CD4-positive, alpha-beta T cell treated with Interleukin-21 for 1 hour (primary cell): Measurements from ENCODE around the gene MRGPRX2.

Experiments
- DNase-seq: peaks from one replicate; pipeline ENCODE4 v3.0.0-alpha.2; 2020

MRGPRX2 gene

GRCh38 chr11:19060629-19061028 lies at the start of gene MRGPRX2:
Gene MRGPRX2, minus strand, starts transcription at chr11:19060717. Its CDS starts 4,315 bp downstream, at chr11:19056402.
- DNase-seq = peak; percentile 20

- no peak for DNase-seq
These were observed 49.8 kb upstream of the MRGPRX2 start for GRCh38 chr11:19110295-19110694.

GRCh38 chr11:19107125-19107524 lies 46.6 kb upstream of the MRGPRX2 start:
- DNase-seq = no peak

GRCh38 chr11:19105011-19105410 lies 44.5 kb upstream of the MRGPRX2 start:
- no peak for DNase-seq

GRCh38 chr11:19102521-19102900 lies 42.0 kb upstream of the MRGPRX2 start:
- no peak for DNase-seq

GRCh38 chr11:19101796-19102520 lies 41.4 kb upstream of the MRGPRX2 start:
- DNase-seq = no peak

- no peak for DNase-seq
These were observed 40.4 kb upstream of the MRGPRX2 start for GRCh38 chr11:19100885-19101284.

GRCh38 chr11:19099093-19099492 lies 38.6 kb upstream of the MRGPRX2 start:
- no peak for DNase-seq

- DNase-seq = no peak
These were observed 34.3 kb upstream of the MRGPRX2 start for GRCh38 chr11:19094859-19095258.

GRCh38 chr11:19093976-19094375 lies 33.5 kb upstream of the MRGPRX2 start:
- DNase-seq = no peak

GRCh38 chr11:19092850-19093249 lies 32.3 kb upstream of the MRGPRX2 start:
- DNase-seq = no peak

- no peak for DNase-seq
These were observed 31.8 kb upstream of the MRGPRX2 start for GRCh38 chr11:19092342-19092741.

- no peak for DNase-seq
These were observed 30.8 kb upstream of the MRGPRX2 start for GRCh38 chr11:19091366-19091765.

GRCh38 chr11:19089421-19089820 lies 28.9 kb upstream of the MRGPRX2 start:
- no peak for DNase-seq

GRCh38 chr11:19088791-19089190 lies 28.3 kb upstream of the MRGPRX2 start:
- DNase-seq = no peak

GRCh38 chr11:19087658-19088057 lies 27.1 kb upstream of the MRGPRX2 start:
- no peak for DNase-seq

- no peak for DNase-seq
These were observed 24.3 kb upstream of the MRGPRX2 start for GRCh38 chr11:19084661-19085315.

- no peak for DNase-seq
These were observed 22.6 kb upstream of the MRGPRX2 start for GRCh38 chr11:19083166-19083565.

GRCh38 chr11:19080579-19080993 lies 20.1 kb upstream of the MRGPRX2 start:
- no peak for DNase-seq

- DNase-seq = no peak
These were observed 19.3 kb upstream of the MRGPRX2 start for GRCh38 chr11:19079643-19080440.

GRCh38 chr11:19077965-19078364 lies 17.4 kb upstream of the MRGPRX2 start:
- no peak for DNase-seq

GRCh38 chr11:19076744-19077589 lies 16.4 kb upstream of the MRGPRX2 start:
- peak; percentile 52 for DNase-seq

- DNase-seq = no peak
These were observed 15.1 kb upstream of the MRGPRX2 start for GRCh38 chr11:19075636-19076035.
